ENCODE data around the gene NR2C2AP. TPM values are rescaled to one million over a fixed set of nuclear protein-coding genes. Genes with fewer than 3 reads are reported as not detected.

Gene NR2C2AP
- total and polyA plus RNA-seq, 2 of the 13 experiments (the other 11 are each of a cell fraction or from before 2014, with no cell fraction given), result 12.2 to 26.8 TPM

GRCh38 chr19:19170873-19171672 is 32.1 kb downstream of the NR2C2AP start:
- no peaks in the 10 kb centered on the region for H3K36me3 ChIP-seq (replicated peaks in 1 of 2; ENCODE audit: control insufficient read depth in 1 of 2, insufficient read depth in 2 of 2, low read length in 2 of 2)
- H4K20me1 ChIP-seq (ENCODE audit: insufficient read depth, low read length), result no peaks in the 10 kb centered on the region
- intact Hi-C loops (cut with micrococcal nuclease; ENCODE audit: unreplicated experiment) (loop anchor here (5.0 kb wide), 1 partner anchor 34 kb away; the partner anchor contains the start of gene TMEM161A), in situ Hi-C loops (cut with HindIII; ENCODE audit: extremely low pct_ligation_motif_present, low pct_unique_long_range_greater_than_20kb) (no loop called here)
- peaks cover 63% of the 10 kb centered on the region for H3K4me1 ChIP-seq (ENCODE audit: insufficient read depth, low read length)
- no peak overlapping the region for H2AFZ ChIP-seq (ENCODE audit: low read length)
- H3K4me3 ChIP-seq (replicated peaks in 1 of 3; ENCODE audit: insufficient read depth in 1 of 3, low read depth in 2 of 3, low read length in 3 of 3), result peak overlapping the region in 1 of 3 experiments; percentile 70; a peak in 2 of 6 replicates
- H3K9ac ChIP-seq (ENCODE audit: insufficient read depth, low read depth, low read length), result no peak overlapping the region
- ChIA-PET POLR2A (interaction anchor here (0.9 kb wide), 1 partner anchor 32 kb away, joined by 4 read pairs; the partner anchor contains the start of gene NR2C2AP), CTCF (ENCODE audit: low intra/inter-chr PET ratio, low total read pairs) (interaction anchor here (1.7 kb wide), 1 partner anchor 26 kb away, joined by 6 read pairs; no protein-coding TSS in a partner anchor)
- WGBS (ENCODE audit: low lambda C conversion rate), result 66% methylated on average over 6 of the region's 6 CpGs
- DNase-seq (ENCODE audit: low spot score) (no peak), ATAC-seq (no peak), FAIRE-seq (no peak)
- no peaks in the 10 kb centered on the region for H3K27me3 ChIP-seq (ENCODE audit: control insufficient read depth in 1 of 2, insufficient read depth in 2 of 2, low read length in 2 of 2)
- H3K9me3 ChIP-seq (ENCODE audit: low read length), result no peaks in the 10 kb centered on the region
- H3K4me2 ChIP-seq (ENCODE audit: low read depth, low read length), result peak overlapping the region; percentile 92
- no TSS peak for BruUV-seq (replicated peaks)
- no peak overlapping the region for H3K27ac ChIP-seq (ENCODE audit: extremely low read length, insufficient read depth, low read length)
- H3K79me2 ChIP-seq (ENCODE audit: insufficient read depth, low read length), result no peaks in the 10 kb centered on the region
- TF ChIP-seq ZXDC (CRISPR knock-in tag; IDR thresholded peaks at IDR 0.05) (no peak), ZNF121 (CRISPR knock-in tag; IDR thresholded peaks at IDR 0.05) (peak; percentile 77), CENPBD1 (CRISPR knock-in tag; IDR thresholded peaks at IDR 0.05; ENCODE audit: borderline replicate concordance, low read depth) (no peak), ISX (CRISPR knock-in tag; conservative IDR thresholded peaks at IDR 0.05) (no peak), HNF1B (CRISPR knock-in tag; IDR thresholded peaks at IDR 0.05) (0 out of 2 replicates have a peak, but pooled peaks have one; percentile 1), MTA1 (CRISPR knock-in tag; IDR thresholded peaks at IDR 0.05; ENCODE audit: borderline replicate concordance) (no peak), HES4 (CRISPR knock-in tag; IDR thresholded peaks at IDR 0.05; ENCODE audit: borderline replicate concordance) (no peak), ATF4 (CRISPR knock-in tag; IDR thresholded peaks at IDR 0.05) (0 out of 4 replicates have a peak, but pooled peaks of 1 of the 2 experiments have one; percentile 13), NAIF1 (CRISPR knock-in tag; IDR thresholded peaks at IDR 0.05; ENCODE audit: borderline replicate concordance) (0 out of 2 replicates have a peak, but pooled peaks have one; percentile 35), NFYB (CRISPR knock-in tag; IDR thresholded peaks at IDR 0.05) (no peak)
- TF ChIP-seq, protein P1, sequence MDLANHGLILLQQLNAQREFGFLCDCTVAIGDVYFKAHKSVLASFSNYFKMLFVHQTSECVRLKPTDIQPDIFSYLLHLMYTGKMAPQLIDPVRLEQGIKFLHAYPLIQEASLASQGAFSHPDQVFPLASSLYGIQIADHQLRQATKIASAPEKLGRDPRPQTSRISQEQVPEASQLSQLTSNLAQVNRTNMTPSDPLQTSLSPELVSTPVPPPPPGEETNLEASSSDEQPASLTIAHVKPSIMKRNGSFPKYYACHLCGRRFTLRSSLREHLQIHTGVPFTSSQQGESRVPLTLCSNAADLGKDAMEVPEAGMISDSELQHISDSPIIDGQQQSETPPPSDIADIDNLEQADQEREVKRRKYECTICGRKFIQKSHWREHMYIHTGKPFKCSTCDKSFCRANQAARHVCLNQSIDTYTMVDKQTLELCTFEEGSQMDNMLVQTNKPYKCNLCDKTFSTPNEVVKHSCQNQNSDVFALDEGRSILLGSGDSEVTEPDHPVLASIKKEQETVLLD (CRISPR knock-in tag; IDR thresholded peaks at IDR 0.05; ENCODE audit: low read depth), result no peak
- TF ChIP-seq, protein P2, sequence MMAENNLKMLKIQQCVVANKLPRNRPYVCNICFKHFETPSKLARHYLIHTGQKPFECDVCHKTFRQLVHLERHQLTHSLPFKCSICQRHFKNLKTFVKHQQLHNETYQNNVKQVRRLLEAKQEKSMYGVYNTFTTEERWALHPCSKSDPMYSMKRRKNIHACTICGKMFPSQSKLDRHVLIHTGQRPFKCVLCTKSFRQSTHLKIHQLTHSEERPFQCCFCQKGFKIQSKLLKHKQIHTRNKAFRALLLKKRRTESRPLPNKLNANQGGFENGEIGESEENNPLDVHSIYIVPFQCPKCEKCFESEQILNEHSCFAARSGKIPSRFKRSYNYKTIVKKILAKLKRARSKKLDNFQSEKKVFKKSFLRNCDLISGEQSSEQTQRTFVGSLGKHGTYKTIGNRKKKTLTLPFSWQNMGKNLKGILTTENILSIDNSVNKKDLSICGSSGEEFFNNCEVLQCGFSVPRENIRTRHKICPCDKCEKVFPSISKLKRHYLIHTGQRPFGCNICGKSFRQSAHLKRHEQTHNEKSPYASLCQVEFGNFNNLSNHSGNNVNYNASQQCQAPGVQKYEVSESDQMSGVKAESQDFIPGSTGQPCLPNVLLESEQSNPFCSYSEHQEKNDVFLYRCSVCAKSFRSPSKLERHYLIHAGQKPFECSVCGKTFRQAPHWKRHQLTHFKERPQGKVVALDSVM (CRISPR knock-in tag; IDR thresholded peaks at IDR 0.05), result peak; percentile 70

Measured in HepG2 (cell line).